Brain microvascular endothelial cell (primary cell): ENCODE data around the gene SSX7.

Experiments
- DNase-seq: peaks from one replicate; pipeline ENCODE4 v3.0.0-alpha.2; 2020
- H3K27ac ChIP-seq: fragments of 250-450 bp; sonication (Bioruptor Pico); 2 replicates; pipeline ENCODE4 v1.5.1; 2020; ENCODE audit warnings: mild to moderate bottlenecking, moderate library complexity
- H3K27me3 ChIP-seq: fragments of 250-450 bp; sonication (Bioruptor Pico); replicated peaks from 2 replicates; pipeline ENCODE4 v1.5.1; 2020; ENCODE audit warnings: mild to moderate bottlenecking
- H3K36me3 ChIP-seq: fragments of 250-450 bp; sonication (Bioruptor Pico); replicated peaks from 2 replicates; pipeline ENCODE4 v1.5.1; 2020; ENCODE audit warnings: mild to moderate bottlenecking
- H3K4me3 ChIP-seq: 2 replicates; pipeline ENCODE4 v1.5.1; 2011; ENCODE audit warnings: low read depth, mild to moderate bottlenecking, control low read depth, low read length, moderate library complexity
- CTCF ChIP-seq: IDR thresholded peaks from 2 replicates; pipeline ENCODE4 v1.5.1; 2011; ENCODE audit warnings: low read depth, mild to moderate bottlenecking, moderate library complexity, low read length, control low read depth, inconsistent platforms; ENCODE audit errors: missing control alignments
- in situ Hi-C: cut with HindIII; loops from 2 replicates; pipeline ENCODE4 v1.10.0; 2017; ENCODE audit warnings: low sequenced_read_pairs, low pct_ligation_motif_present

The SSX7 gene

GRCh38 chrX:52594658-52595057 lies 60.0 kb downstream of the SSX7 start:
- H3K27ac ChIP-seq = no peak overlapping the region
- no peak for TF ChIP-seq CTCF
- H3K27me3 ChIP-seq = no peaks in the 10 kb centered on the region
- H3K4me3 ChIP-seq = no peak overlapping the region
- in situ Hi-C loops = no loop called here
- H3K36me3 ChIP-seq = no peaks in the 10 kb centered on the region
- no peak for DNase-seq
